A549 (cell line): ENCODE data around the gene SHISAL1. TPM values are rescaled to one million over a fixed set of nuclear protein-coding genes. Genes with fewer than 3 reads are reported as not detected.

Experiments
- ATAC-seq, 2 experiments: fragments of 200-7000 bp in 1 of 2; fragments of >200 bp in 1 of 2; cut with Nextera tagmentation in 1 of 2; cut with Tn5 transposase in 1 of 2; 3 replicates each; pipeline versions ENCODE4 v1.8.0 to v1.9.1; 2018 to 2020; ENCODE audit warnings: mild to moderate bottlenecking in 1 of 2, moderate library complexity in 1 of 2
- CTCF ChIA-PET: fragments of 300-600 bp; sonication (Branson Sonifier 250); formaldehyde crosslinking; extraction: SDS; loops from one replicate; lab custom pipeline; 2021; ENCODE audit warnings: antibody characterized with exemption, inconsistent platforms; lab: Yijun Ruan, JAX
- POLR2A ChIA-PET: fragments of 350-600 bp; formaldehyde crosslinking; extraction: SDS; loops from one replicate; lab custom pipeline; 2021; ENCODE audit warnings: antibody characterized with exemption, inconsistent platforms; lab: Yijun Ruan, JAX
- DNase-seq, 2 experiments: peaks; one replicate each; pipeline versions ENCODE4 v3.0.0 to v3.0.0-alpha.2; 2011 to 2016; ENCODE audit warnings: low read depth in 1 of 2, low spot score in 1 of 2
- FAIRE-seq: peaks from 2 replicates; lab custom pipeline; 2011; peaks lifted over from hg19 to GRCh38; lab: Jason Lieb, UNC
- H3K27ac ChIP-seq, 2 experiments: fragments of >200 bp; sonication (Bioruptor Twin); formaldehyde crosslinking; 3 replicates each; pipeline ENCODE4 v1.5.1; 2016 to 2017
- H3K4me1 ChIP-seq: fragments of >200 bp; sonication (Bioruptor Twin); formaldehyde crosslinking; 3 replicates; pipeline ENCODE4 v1.6.1; 2016
- H3K4me2 ChIP-seq: fragments of >200 bp; sonication (Bioruptor Twin); formaldehyde crosslinking; 3 replicates; pipeline ENCODE4 v1.6.1; 2016
- H3K4me3 ChIP-seq: fragments of >200 bp; sonication (Bioruptor Twin); formaldehyde crosslinking; 3 replicates; pipeline ENCODE4 v1.5.1; 2016
- H3K9me3 ChIP-seq: fragments of >200 bp; sonication (Bioruptor Twin); formaldehyde crosslinking; 3 replicates; pipeline ENCODE4 v1.6.1; 2016
- ATOH8 ChIP-seq: fragments of 250-450 bp; sonication (Bioruptor Pico); IDR thresholded peaks from 2 replicates; pipeline ENCODE4 v1.5.0; 2020; ENCODE audit warnings: low read depth, mild to moderate bottlenecking, moderate library complexity
- CBX2 ChIP-seq: fragments of 200-600 bp; sonication (generic); IDR thresholded peaks from 2 replicates; pipeline ENCODE4 v1.6.1; 2016; ENCODE audit warnings: low read depth, mild to moderate bottlenecking, borderline replicate concordance
- ELK1 ChIP-seq: fragments of 150-350 bp; IDR thresholded peaks from 2 replicates; pipeline ENCODE4 v1.6.1; 2014; ENCODE audit warnings: low read depth, mild to moderate bottlenecking, low read length
- EP300 ChIP-seq, 2 experiments: fragments of >200 bp; sonication (Bioruptor Twin); formaldehyde crosslinking; IDR thresholded peaks; 2 replicates in 1 of 2; 3 replicates in 1 of 2; pipeline ENCODE4 v1.6.1; 2016 to 2017
- ESRRA ChIP-seq: fragments of 150-350 bp; IDR thresholded peaks from 2 replicates; pipeline ENCODE4 v1.6.1; 2014; ENCODE audit warnings: mild to moderate bottlenecking, low read length, borderline replicate concordance
- FOSB ChIP-seq: fragments of 250-450 bp; sonication (Bioruptor Pico); IDR thresholded peaks from 2 replicates; pipeline ENCODE4 v1.5.0; 2020; ENCODE audit warnings: mild to moderate bottlenecking, moderate library complexity
- GATA3 ChIP-seq: IDR thresholded peaks from 2 replicates; pipeline ENCODE4 v1.6.1; 2012; ENCODE audit warnings: borderline replicate concordance
- HES2 ChIP-seq: fragments of >200 bp; sonication (Bioruptor Twin); formaldehyde crosslinking; IDR thresholded peaks from 2 replicates; pipeline ENCODE4 v1.6.1; 2016
- HMGXB4 ChIP-seq: fragments of 250-450 bp; sonication (Bioruptor Pico); IDR thresholded peaks from 2 replicates; pipeline ENCODE4 v1.5.0; 2021; ENCODE audit warnings: mild to moderate bottlenecking, moderate library complexity, borderline replicate concordance
- HOXA7 ChIP-seq: fragments of 250-450 bp; sonication (Bioruptor Pico); IDR thresholded peaks from 2 replicates; pipeline ENCODE4 v1.5.0; 2020; ENCODE audit warnings: mild to moderate bottlenecking, moderate library complexity
- HOXB13 ChIP-seq: fragments of 250-450 bp; sonication (Bioruptor Pico); IDR thresholded peaks from 2 replicates; pipeline ENCODE4 v1.5.0; 2020; ENCODE audit warnings: low read depth, mild to moderate bottlenecking, moderate library complexity
- JUN ChIP-seq, 2 experiments: fragments of >200 bp; sonication (Bioruptor Twin); formaldehyde crosslinking; IDR thresholded peaks; 2 replicates in 1 of 2; 3 replicates in 1 of 2; pipeline ENCODE4 v1.6.1; 2016 to 2017
- JUNB ChIP-seq: fragments of >200 bp; sonication (Bioruptor Twin); formaldehyde crosslinking; IDR thresholded peaks from 2 replicates; pipeline ENCODE4 v1.6.1; 2016
- MYC ChIP-seq: IDR thresholded peaks from 2 replicates; pipeline ENCODE4 v1.6.1; 2012; ENCODE audit warnings: mild to moderate bottlenecking, inconsistent platforms, low read length, improper control_type of control experiment, borderline replicate concordance
- NPAS2 ChIP-seq: fragments of 250-450 bp; sonication (Bioruptor Pico); IDR thresholded peaks from 2 replicates; pipeline ENCODE4 v1.8.0; 2022; ENCODE audit warnings: mild to moderate bottlenecking, moderate library complexity, borderline replicate concordance
- NR3C1 ChIP-seq: fragments of >200 bp; sonication (Bioruptor Twin); formaldehyde crosslinking; IDR thresholded peaks from 3 replicates; pipeline ENCODE4 v1.6.1; 2017
- PHF8 ChIP-seq: fragments of 200-600 bp; sonication (generic); IDR thresholded peaks from 2 replicates; pipeline ENCODE4 v1.6.1; 2016; ENCODE audit warnings: low read depth, mild to moderate bottlenecking, antibody characterized with exemption, moderate library complexity, borderline replicate concordance
- POLR2A ChIP-seq: IDR thresholded peaks from 2 replicates; pipeline ENCODE4 v1.6.1; 2012; ENCODE audit warnings: mild to moderate bottlenecking, low read length
- POLR2AphosphoS2 ChIP-seq: conservative IDR thresholded peaks from 2 replicates; pipeline ENCODE4 v1.6.1; 2012; ENCODE audit warnings: low read length, improper control_type of control experiment, inconsistent platforms
- RARB ChIP-seq: fragments of 250-450 bp; sonication (Bioruptor Pico); IDR thresholded peaks from 2 replicates; pipeline ENCODE4 v1.8.0; 2021; ENCODE audit warnings: mild to moderate bottlenecking, moderate library complexity
- RFX5 ChIP-seq: fragments of 450-650 bp; IDR thresholded peaks from 2 replicates; pipeline ENCODE4 v1.7.1; 2014; ENCODE audit warnings: antibody characterized with exemption, mild to moderate bottlenecking, moderate library complexity
- SREBF2 ChIP-seq: fragments of 450-650 bp; IDR thresholded peaks from 2 replicates; pipeline ENCODE4 v1.6.1; 2014; ENCODE audit warnings: mild to moderate bottlenecking, moderate library complexity
- ZNF302 ChIP-seq: fragments of 250-450 bp; sonication (Bioruptor Pico); IDR thresholded peaks from 2 replicates; pipeline ENCODE4 v1.9.0; 2021; ENCODE audit warnings: inconsistent platforms, mild to moderate bottlenecking, moderate library complexity
- WGBS: methylation state at CpG from one replicate; pipeline ENCODE4 v1.1.6; 2017; ENCODE audit errors: missing lambda C conversion rate; 5-methylcytosine and 5-hydroxymethylcytosine counted together
- polyA plus RNA-seq, 4 experiments: library from polyadenylated mRNA; depleted of rRNA in 3 of 4; stranded (reverse); fragments of >200 nt; fragmentation: RNase III in 1 of 4; extraction: RNeasy Plus Mini Kit Qiagen cat#74134 plus additional on column Dnase treatment in 1 of 4; gene quantifications; 2 replicates in 3 of 4; 3 replicates in 1 of 4; pipeline ENCODE4 v1.2.3, GENCODE V29; 2011 to 2017
- TF ChIP-seq, protein P1 (sequence below): fragments of 200-600 bp; sonication (generic); IDR thresholded peaks from 2 replicates; pipeline ENCODE4 v1.6.1; 2016; ENCODE audit warnings: antibody characterized with exemption, mild to moderate bottlenecking, moderate library complexity
- TF ChIP-seq, protein P2 (sequence below): IDR thresholded peaks from 2 replicates; pipeline ENCODE4 v1.6.1; 2012
- TF ChIP-seq, protein P3 (sequence below): fragments of >200 bp; sonication (Bioruptor Twin); formaldehyde crosslinking; IDR thresholded peaks from 3 replicates; pipeline ENCODE4 v1.6.1; 2016

Gene SHISAL1
- polyA plus RNA-seq, 2 of the 4 experiments (the other 2 are of a cell fraction), result 0.61 to 1.9 TPM

DNA sequence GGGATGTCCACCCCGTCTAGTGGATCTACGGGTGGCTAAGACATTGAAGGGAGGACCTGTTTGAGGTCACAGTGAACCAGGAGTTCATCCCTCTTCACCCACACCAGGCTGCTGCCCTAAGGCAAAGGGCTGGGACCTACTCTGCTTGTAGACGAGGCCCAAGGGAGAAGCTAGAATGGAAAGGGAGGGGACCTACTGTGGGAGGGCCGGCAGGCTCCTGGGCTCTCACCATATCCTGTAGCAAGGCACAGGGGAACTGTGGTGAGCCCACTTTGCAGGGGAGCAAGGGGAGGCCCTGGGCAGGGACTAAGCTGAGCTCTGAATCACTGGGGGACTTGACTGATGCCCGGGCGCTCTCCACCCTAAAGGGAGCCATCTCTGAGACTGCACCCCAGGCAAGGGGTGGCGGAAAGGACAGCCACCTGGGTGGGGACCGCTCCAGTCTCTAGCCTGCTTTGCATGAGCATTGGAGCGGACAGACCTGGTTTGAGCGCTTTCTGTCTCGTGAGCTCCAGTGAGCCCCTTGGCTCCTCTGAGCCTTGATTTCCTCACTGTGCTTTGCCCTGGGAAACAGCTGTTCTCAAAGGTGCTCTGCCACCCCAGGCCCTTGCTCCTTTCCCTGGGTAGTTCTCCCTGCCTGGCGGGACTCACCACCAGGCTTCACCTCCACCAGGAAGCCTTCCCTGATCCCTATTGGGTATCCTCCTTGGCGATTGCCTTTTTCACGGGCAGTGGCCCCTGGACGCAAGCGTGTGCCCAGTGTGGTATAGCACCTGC lies 107.8 kb downstream of the SHISAL1 start:
- no peak for ATAC-seq
- 71% methylated on average over 14 of the region's 16 CpGs for WGBS
- FAIRE-seq, result no peak

DNA sequence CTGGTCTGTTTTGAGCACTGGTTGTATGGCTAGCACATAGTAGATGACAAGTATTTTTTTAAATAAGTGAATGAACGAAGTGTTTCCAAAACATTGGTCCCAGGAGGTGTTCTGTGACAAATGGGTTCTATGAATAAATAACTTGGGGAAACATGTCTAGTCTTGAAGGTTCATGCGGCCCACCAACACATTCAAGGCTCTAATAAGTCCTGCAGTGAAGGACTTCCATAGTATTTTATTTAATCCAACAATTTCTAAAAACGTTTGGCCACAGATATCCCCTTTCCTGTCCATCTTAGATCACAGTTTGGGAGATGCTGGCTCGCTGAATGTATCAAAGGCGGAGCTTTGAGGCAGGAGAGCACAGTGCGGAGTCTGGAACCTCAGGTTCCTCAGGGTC lies 109.5 kb downstream of the SHISAL1 start:
- 48% methylated on average over 6 of the region's 6 CpGs for WGBS
- ATAC-seq (no peak), FAIRE-seq (no peak), DNase-seq (no peak)
- CTCF ChIA-PET, result interaction anchor here (1.7 kb wide), 1 partner anchor 10 kb away, joined by 4 read pairs; no protein-coding TSS in a partner anchor
- Histone ChIP-seq H3K4me2 (no peak overlapping the region), H3K9me3 (no peaks in the 10 kb centered on the region), H3K4me1 (no peaks in the 10 kb centered on the region), H3K4me3 (no peak overlapping the region), H3K27ac (no peak overlapping the region)
- POLR2A ChIA-PET, result no interaction called here
- TF ChIP-seq, protein P1, sequence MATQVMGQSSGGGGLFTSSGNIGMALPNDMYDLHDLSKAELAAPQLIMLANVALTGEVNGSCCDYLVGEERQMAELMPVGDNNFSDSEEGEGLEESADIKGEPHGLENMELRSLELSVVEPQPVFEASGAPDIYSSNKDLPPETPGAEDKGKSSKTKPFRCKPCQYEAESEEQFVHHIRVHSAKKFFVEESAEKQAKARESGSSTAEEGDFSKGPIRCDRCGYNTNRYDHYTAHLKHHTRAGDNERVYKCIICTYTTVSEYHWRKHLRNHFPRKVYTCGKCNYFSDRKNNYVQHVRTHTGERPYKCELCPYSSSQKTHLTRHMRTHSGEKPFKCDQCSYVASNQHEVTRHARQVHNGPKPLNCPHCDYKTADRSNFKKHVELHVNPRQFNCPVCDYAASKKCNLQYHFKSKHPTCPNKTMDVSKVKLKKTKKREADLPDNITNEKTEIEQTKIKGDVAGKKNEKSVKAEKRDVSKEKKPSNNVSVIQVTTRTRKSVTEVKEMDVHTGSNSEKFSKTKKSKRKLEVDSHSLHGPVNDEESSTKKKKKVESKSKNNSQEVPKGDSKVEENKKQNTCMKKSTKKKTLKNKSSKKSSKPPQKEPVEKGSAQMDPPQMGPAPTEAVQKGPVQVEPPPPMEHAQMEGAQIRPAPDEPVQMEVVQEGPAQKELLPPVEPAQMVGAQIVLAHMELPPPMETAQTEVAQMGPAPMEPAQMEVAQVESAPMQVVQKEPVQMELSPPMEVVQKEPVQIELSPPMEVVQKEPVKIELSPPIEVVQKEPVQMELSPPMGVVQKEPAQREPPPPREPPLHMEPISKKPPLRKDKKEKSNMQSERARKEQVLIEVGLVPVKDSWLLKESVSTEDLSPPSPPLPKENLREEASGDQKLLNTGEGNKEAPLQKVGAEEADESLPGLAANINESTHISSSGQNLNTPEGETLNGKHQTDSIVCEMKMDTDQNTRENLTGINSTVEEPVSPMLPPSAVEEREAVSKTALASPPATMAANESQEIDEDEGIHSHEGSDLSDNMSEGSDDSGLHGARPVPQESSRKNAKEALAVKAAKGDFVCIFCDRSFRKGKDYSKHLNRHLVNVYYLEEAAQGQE, result no peak
- TF ChIP-seq MYC (no peak), JUNB (no peak), ELK1 (no peak), EP300 (IDR thresholded peaks at IDR 0.05) (no peak), RARB (CRISPR knock-in tag) (no peak), NPAS2 (no peak), POLR2AphosphoS2 (no peak), SREBF2 (no peak), PHF8 (no peak), CBX2 (no peak), RFX5 (no peak), JUN (IDR thresholded peaks at IDR 0.05) (no peak), HES2 (no peak)
- TF ChIP-seq, protein P2, sequence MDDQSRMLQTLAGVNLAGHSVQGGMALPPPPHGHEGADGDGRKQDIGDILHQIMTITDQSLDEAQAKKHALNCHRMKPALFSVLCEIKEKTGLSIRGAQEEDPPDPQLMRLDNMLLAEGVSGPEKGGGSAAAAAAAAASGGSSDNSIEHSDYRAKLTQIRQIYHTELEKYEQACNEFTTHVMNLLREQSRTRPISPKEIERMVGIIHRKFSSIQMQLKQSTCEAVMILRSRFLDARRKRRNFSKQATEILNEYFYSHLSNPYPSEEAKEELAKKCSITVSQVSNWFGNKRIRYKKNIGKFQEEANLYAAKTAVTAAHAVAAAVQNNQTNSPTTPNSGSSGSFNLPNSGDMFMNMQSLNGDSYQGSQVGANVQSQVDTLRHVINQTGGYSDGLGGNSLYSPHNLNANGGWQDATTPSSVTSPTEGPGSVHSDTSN, result no peak

More for the DNA sequence above, 107.8 kb downstream of the SHISAL1 start:
- H3K9me3 ChIP-seq, result peaks cover 3% of the 10 kb centered on the region; the same call in 1 of the 3 replicates
- ChIA-PET CTCF (no interaction called here), POLR2A (no interaction called here)
- no peaks in the 10 kb centered on the region for H3K4me1 ChIP-seq
- no peak for DNase-seq
- TF ChIP-seq HOXA7, result no peak
- no peak for TF ChIP-seq GATA3
- TF ChIP-seq ESRRA, result no peak
- no peak for TF ChIP-seq POLR2A
- TF ChIP-seq MYC, result no peak
- no peak for TF ChIP-seq NPAS2
- TF ChIP-seq FOSB (CRISPR knock-in tag), result no peak
- TF ChIP-seq HMGXB4 (CRISPR knock-in tag), result no peak
- TF ChIP-seq, protein P3, sequence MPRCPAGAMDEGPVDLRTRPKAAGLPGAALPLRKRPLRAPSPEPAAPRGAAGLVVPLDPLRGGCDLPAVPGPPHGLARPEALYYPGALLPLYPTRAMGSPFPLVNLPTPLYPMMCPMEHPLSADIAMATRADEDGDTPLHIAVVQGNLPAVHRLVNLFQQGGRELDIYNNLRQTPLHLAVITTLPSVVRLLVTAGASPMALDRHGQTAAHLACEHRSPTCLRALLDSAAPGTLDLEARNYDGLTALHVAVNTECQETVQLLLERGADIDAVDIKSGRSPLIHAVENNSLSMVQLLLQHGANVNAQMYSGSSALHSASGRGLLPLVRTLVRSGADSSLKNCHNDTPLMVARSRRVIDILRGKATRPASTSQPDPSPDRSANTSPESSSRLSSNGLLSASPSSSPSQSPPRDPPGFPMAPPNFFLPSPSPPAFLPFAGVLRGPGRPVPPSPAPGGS, result no peak
- no peak for TF ChIP-seq HOXB13 (CRISPR knock-in tag)
- no peak for TF ChIP-seq ATOH8 (CRISPR knock-in tag)
- TF ChIP-seq NR3C1, result no peak
- no peak for TF ChIP-seq ZNF302 (CRISPR knock-in tag)
- H3K4me3 ChIP-seq, result no peak overlapping the region
- H3K4me2 ChIP-seq, result no peak overlapping the region
- H3K27ac ChIP-seq, result no peak overlapping the region
